Pancreas (tissue), 10 donors: ENCODE results near the gene SLC7A6. TPM values are rescaled to one million over a fixed set of nuclear protein-coding genes. Genes with fewer than 3 reads are reported as not detected.

Source experiments
- ATAC-seq, 4 donors: fragments of 200-7000 bp; cut with Tn5 transposase; one replicate each; pipeline versions ENCODE4 v1.8.0 to v1.9.1; 2020; ENCODE audit warnings: mild to moderate bottlenecking in 4 of 4, moderate library complexity in 4 of 4
- DNase-seq, 6 donors: peaks; one replicate each; pipeline ENCODE4 v3.0.0-alpha.2; 2020
- FAIRE-seq: peaks from 2 replicates; lab custom pipeline; 2012; peaks lifted over from hg19 to GRCh38; lab: Jason Lieb, UNC
- H3K27ac ChIP-seq, 4 donors: fragments of 200-600 bp; sonication (generic); 1 replicate in 3 of 4; 2 replicates in 1 of 4; pipeline versions ENCODE4 v1.5.0 to v1.8.0; 2020
- H3K27me3 ChIP-seq, 4 donors: fragments of 200-600 bp; one replicate each; pipeline ENCODE4 v1.8.0; 2021
- H3K36me3 ChIP-seq, 3 donors: fragments of 200-600 bp; sonication (generic) in 1 of 3; one replicate each; pipeline versions ENCODE4 v1.5.0 to v1.8.0; 2020 to 2021
- H3K4me1 ChIP-seq, 3 donors: fragments of 200-600 bp; one replicate each; pipeline ENCODE4 v1.8.0; 2021
- H3K4me3 ChIP-seq, 4 donors: fragments of 200-600 bp; sonication (generic) in 2 of 4; one replicate each; pipeline versions ENCODE4 v1.5.0 to v1.8.0; 2020 to 2021
- H3K9me3 ChIP-seq, 4 donors: fragments of 200-600 bp; one replicate each; pipeline ENCODE4 v1.8.0; 2021
- WGBS, 2 donors: extraction: QIAGEN DNeasy Blood & Tissue Kit; methylation state at CpG; one replicate each; pipeline ENCODE4 v1.1.7; 2013; 5-methylcytosine and 5-hydroxymethylcytosine counted together
- intact Hi-C, 3 donors: fragments of 100-400 bp; cut with DNase I; formaldehyde crosslinking; loops; one replicate each; pipeline versions ENCODE4 v1.11.1 to v1.14.2; 2022
- polyA plus RNA-seq, 2 donors: library from polyadenylated mRNA; stranded (reverse); fragments of 200-250 nt; gene quantifications; one replicate each; pipeline ENCODE4 v1.2.3, GENCODE V29; 2013
- total RNA-seq, 6 donors: library from RNA; stranded (reverse); fragmentation: NEBNext Ultra II Directional in 4 of 6; extraction: Animal tissue kit (Norgen Biotek cat#: 25700) in 4 of 6; gene quantifications; one replicate each; pipeline versions ENCODE4 v1.2.1 to v1.2.4, GENCODE V29; 2021 to 2023
- TF ChIP-seq, protein P1 (sequence below), 4 donors: fragments of 200-600 bp; sonication (generic) in 3 of 4; IDR thresholded peaks; one replicate each; pipeline versions ENCODE4 v1.5.0 to v1.8.0; 2021; ENCODE audit warnings: antibody characterized with exemption in 4 of 4
- donor health status: healthy with polysubstance abuse.
- donor health status: DM: no; HTN: no; CAD: no; lungs with moderate emphysema.
- donor health status: DM: no; HTN: no; CAD: no.
- donor health status: control.
- donor health status: control.
- donor health status: Bipolar disorder and iron deficiency.
- donor health status: DM: yes; HTN: yes; CAD: no.
- donor health status: DM: no; HTN: no; CAD: no.
- donor health status: DM: no; HTN: no; CAD: no.
- donor health status: DM: yes; HTN: yes; CAD: no.

Gene SLC7A6
- total and polyA plus RNA-seq, 8 donors, result 3.1 to 8.7 (median 5.4) TPM

DNA sequence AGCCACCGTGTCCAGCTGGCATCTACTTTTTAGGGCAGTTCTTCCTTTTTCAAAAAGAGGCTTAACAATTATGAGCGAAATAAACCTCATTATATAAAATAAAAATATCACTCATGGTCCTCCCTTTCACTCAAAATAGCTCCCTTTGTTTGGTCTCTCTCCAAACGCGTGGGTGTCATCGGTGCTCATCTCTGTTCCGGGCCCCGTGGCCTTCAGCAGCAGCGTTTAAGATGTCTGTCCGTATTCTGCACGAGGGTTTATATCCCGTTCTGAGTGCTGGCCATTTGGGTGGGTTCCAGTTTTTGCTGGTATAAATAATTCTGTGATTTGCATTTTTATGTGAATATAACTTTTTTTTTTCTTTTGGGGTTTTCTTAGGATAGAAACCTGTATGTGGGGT, 79.9 kb downstream of the SLC7A6 start:
- no peak for ATAC-seq
- Histone ChIP-seq H3K4me1 (no peaks in the 10 kb centered on the region), H3K36me3 (peaks cover 0 to 42% (median 14%) of the 10 kb centered on the region in 3 donors), H3K4me3 (no peak overlapping the region), H3K9me3 (no peaks in the 10 kb centered on the region), H3K27ac (no peak overlapping the region), H3K27me3 (no peaks in the 10 kb centered on the region)
- 64 to 67% methylated on average over 11 of the region's 11 CpGs for WGBS, 2 donors
- TF ChIP-seq, protein P1, sequence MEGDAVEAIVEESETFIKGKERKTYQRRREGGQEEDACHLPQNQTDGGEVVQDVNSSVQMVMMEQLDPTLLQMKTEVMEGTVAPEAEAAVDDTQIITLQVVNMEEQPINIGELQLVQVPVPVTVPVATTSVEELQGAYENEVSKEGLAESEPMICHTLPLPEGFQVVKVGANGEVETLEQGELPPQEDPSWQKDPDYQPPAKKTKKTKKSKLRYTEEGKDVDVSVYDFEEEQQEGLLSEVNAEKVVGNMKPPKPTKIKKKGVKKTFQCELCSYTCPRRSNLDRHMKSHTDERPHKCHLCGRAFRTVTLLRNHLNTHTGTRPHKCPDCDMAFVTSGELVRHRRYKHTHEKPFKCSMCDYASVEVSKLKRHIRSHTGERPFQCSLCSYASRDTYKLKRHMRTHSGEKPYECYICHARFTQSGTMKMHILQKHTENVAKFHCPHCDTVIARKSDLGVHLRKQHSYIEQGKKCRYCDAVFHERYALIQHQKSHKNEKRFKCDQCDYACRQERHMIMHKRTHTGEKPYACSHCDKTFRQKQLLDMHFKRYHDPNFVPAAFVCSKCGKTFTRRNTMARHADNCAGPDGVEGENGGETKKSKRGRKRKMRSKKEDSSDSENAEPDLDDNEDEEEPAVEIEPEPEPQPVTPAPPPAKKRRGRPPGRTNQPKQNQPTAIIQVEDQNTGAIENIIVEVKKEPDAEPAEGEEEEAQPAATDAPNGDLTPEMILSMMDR (IDR thresholded peaks at IDR 0.05), result no peak
- FAIRE-seq, result no peak
- intact Hi-C loops, result no loop called here
- no peak for DNase-seq

DNA sequence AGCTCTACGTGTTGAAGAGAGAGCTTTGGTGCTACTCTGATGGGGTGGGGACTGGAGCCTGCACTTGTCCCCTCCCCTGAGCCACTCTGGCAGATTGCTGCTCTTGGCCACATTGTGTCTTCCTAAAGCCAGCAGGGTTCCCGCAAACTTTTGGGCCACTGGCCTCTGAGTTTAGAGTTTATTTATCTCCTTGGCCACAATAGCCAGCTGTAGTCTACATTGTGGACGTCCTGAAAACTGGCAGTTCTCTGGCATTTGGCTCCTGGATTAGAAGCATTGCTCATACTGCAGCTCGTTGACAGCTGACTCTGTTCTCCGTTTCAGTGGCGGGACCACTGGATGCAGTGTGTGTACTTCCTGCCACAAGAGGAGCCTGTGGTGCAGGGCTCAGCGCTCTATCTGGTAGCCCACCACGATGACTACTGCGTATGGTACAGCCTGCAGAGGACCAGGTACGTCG, 81.1 kb downstream of the SLC7A6 start:
- FAIRE-seq (no peak), DNase-seq (no peak), ATAC-seq (peak in 1 of 4 donors; percentile 18)
- TF ChIP-seq, protein P1 (IDR thresholded peaks at IDR 0.05), result no peak
- no peaks in the 10 kb centered on the region for H3K9me3 ChIP-seq
- H3K27ac ChIP-seq, result no peak overlapping the region
- WGBS, 2 donors, result 88 to 91% methylated on average over 11 of the region's 11 CpGs
- intact Hi-C loops, result no loop called here
- H3K27me3 ChIP-seq, result no peaks in the 10 kb centered on the region
- no peak overlapping the region for H3K4me3 ChIP-seq
- no peaks in the 10 kb centered on the region for H3K4me1 ChIP-seq
- H3K36me3 ChIP-seq, result peaks cover 0 to 32% (median 6%) of the 10 kb centered on the region in 3 donors

DNA sequence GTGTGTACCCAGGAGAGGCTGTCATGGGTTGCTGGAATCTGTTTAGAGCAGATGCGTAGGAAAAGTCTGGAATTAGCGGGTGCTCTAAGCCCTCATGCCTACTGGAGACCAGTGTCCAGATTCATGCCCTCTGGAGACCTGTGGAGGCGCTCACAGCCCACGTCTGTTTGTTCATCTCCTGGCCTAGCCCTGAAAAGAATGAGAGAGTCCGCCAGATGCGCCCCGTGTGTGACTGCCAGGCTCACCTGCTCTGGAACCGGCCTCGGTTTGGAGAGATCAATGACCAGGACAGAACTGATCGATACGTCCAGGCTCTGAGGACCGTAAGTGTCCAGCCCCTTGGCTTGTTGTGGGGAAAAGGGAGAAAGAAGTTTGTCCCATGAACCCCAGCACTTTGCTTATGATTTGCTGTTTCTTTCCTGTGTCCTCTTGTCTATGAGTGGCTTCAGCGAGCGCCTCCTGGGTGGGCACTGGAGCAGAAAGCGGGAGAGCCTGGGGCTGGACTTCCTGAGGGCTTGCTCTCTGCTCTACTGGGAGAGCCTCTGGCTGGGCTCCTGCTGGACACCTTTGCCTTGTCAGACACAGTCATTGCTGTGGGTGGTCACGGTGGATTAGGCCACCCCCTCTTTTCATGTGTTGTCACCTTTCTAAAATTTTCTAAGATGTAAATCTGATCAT, 81.8 kb downstream of the SLC7A6 start:
- no peaks in the 10 kb centered on the region for H3K4me1 ChIP-seq
- H3K36me3 ChIP-seq, result peaks cover 0 to 25% (median 6%) of the 10 kb centered on the region in 3 donors
- intact Hi-C loops, result no loop called here
- ATAC-seq (no peak), FAIRE-seq (no peak), DNase-seq (no peak)
- H3K27me3 ChIP-seq, result no peaks in the 10 kb centered on the region
- TF ChIP-seq, protein P1 (IDR thresholded peaks at IDR 0.05), result no peak
- no peak overlapping the region for H3K4me3 ChIP-seq
- no peak overlapping the region for H3K27ac ChIP-seq
- WGBS, 2 donors, result 94 to 96% methylated on average over 16 of the region's 16 CpGs
- no peaks in the 10 kb centered on the region for H3K9me3 ChIP-seq

DNA sequence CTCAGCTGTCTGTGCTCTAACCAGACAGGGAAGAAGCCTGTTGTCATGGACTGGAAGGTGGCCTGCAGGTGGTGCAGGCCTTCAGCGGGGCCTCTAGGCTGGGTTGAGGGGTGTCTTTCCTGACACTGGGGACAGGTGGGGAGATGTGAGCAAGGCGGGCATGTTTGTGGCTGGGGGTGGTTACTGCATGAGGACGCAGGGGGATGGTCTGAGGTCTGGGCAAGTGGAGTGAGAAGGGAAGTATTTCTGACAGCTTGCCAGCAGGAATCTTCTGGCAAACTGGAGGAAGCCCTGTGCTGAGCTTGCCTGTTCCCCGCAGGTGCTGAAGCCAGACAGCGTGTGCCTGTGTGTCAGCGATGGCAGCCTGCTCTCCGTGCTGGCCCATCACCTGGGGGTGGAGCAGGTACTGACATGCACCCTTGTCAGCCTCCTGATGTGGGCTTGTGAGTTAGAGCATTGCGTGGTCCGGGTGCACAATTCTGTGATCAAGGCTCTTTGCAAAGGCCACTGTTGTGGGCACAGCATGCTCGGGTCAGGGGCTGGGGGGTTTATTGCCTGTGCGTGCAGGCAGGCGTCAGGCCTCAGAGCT, 82.7 kb downstream of the SLC7A6 start:
- no peak overlapping the region for H3K4me3 ChIP-seq
- no peaks in the 10 kb centered on the region for H3K27me3 ChIP-seq
- H3K36me3 ChIP-seq, result peaks cover 0 to 25% (median 6%) of the 10 kb centered on the region in 3 donors
- intact Hi-C loops, result no loop called here
- H3K9me3 ChIP-seq, result no peaks in the 10 kb centered on the region
- FAIRE-seq (no peak), DNase-seq (peak in 1 of 6 donors; percentile 35), ATAC-seq (no peak)
- H3K27ac ChIP-seq, result no peak overlapping the region
- WGBS, 2 donors, result 90 to 93% methylated on average over 12 of the region's 12 CpGs
- no peaks in the 10 kb centered on the region for H3K4me1 ChIP-seq
- TF ChIP-seq, protein P1 (IDR thresholded peaks at IDR 0.05), result no peak

DNA sequence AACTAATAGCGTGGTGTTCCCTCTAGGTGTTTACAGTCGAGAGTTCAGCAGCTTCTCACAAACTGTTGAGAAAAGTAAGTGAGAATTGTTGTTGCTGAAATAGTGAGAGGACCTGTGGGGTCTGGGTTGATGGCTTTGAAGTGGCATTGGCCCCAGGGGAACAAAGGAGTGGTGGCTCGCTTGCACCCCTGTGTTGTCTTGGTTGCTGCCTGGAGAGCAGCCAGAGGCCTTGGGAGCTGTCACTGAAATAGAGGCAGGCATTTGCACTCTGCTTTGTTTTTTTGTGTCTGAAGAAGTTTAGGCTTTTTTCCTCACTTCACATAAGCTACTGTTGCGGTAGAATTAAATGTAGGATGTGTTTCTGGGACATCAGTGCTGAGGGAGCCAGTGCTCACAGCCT, 83.3 kb downstream of the SLC7A6 start:
- ATAC-seq (no peak), DNase-seq (peak in 1 of 6 donors; percentile 8), FAIRE-seq (no peak)
- TF ChIP-seq, protein P1 (IDR thresholded peaks at IDR 0.05), result no peak
- H3K27ac ChIP-seq, result no peak overlapping the region
- H3K36me3 ChIP-seq, result peaks cover 0 to 25% (median 6%) of the 10 kb centered on the region in 3 donors
- no peaks in the 10 kb centered on the region for H3K9me3 ChIP-seq
- no peaks in the 10 kb centered on the region for H3K27me3 ChIP-seq
- no peaks in the 10 kb centered on the region for H3K4me1 ChIP-seq
- no peak overlapping the region for H3K4me3 ChIP-seq
- 80 to 86% methylated on average over 4 of the region's 4 CpGs for WGBS, 2 donors
- intact Hi-C loops, result no loop called here
